ENCODE results near the gene AVPR1B.
A peak's percentile ranks its signal among the peaks of the same experiment; 100 is the strongest.

The AVPR1B gene

GRCh38 chr1:206112600-206113301 is 4.4 kb downstream of the AVPR1B start:
- no peak for DNase-seq (ENCODE audit: low read depth)

GRCh38 chr1:206111271-206111927 is 5.8 kb downstream of the AVPR1B start:
- no peak for DNase-seq (ENCODE audit: low read depth)

- no peak for DNase-seq (ENCODE audit: low read depth)
These were observed 6.4 kb downstream of the AVPR1B start for GRCh38 chr1:206110820-206111219.

GRCh38 chr1:206110161-206110560 is 7.0 kb downstream of the AVPR1B start:
- no peak for DNase-seq (ENCODE audit: low read depth)

GRCh38 chr1:206109718-206110117 is 7.5 kb downstream of the AVPR1B start:
- no peak for DNase-seq (ENCODE audit: low read depth)

- no peak for DNase-seq (ENCODE audit: low read depth)
These were observed 8.6 kb downstream of the AVPR1B start for GRCh38 chr1:206108635-206109034.

GRCh38 chr1:206107168-206107544 is 10.0 kb downstream of the AVPR1B start:
- no peak for DNase-seq (ENCODE audit: low read depth)

GRCh38 chr1:206106328-206107167 is 10.6 kb downstream of the AVPR1B start:
- peak; percentile 60 for DNase-seq (ENCODE audit: low read depth)

- no peak for DNase-seq (ENCODE audit: low read depth)
These were observed 11.7 kb downstream of the AVPR1B start for GRCh38 chr1:206105464-206105995.

GRCh38 chr1:206103979-206104378 is 13.2 kb downstream of the AVPR1B start:
- no peak for DNase-seq (ENCODE audit: low read depth)

GRCh38 chr1:206102292-206102936 is 14.8 kb downstream of the AVPR1B start:
- DNase-seq (ENCODE audit: low read depth): no peak

- no peak for DNase-seq (ENCODE audit: low read depth)
These were observed 15.7 kb downstream of the AVPR1B start for GRCh38 chr1:206101351-206102045.

- no peak for DNase-seq (ENCODE audit: low read depth)
These were observed 16.9 kb downstream of the AVPR1B start for GRCh38 chr1:206100226-206100815.

- DNase-seq (ENCODE audit: low read depth): no peak
These were observed 18.8 kb downstream of the AVPR1B start for GRCh38 chr1:206098242-206098919.

GRCh38 chr1:206097381-206097780 is 19.8 kb downstream of the AVPR1B start:
- no peak for DNase-seq (ENCODE audit: low read depth)

GRCh38 chr1:206094024-206094423 is 23.2 kb downstream of the AVPR1B start:
- DNase-seq (ENCODE audit: low read depth): peak; percentile 17

- DNase-seq (ENCODE audit: low read depth): no peak
These were observed 27.8 kb downstream of the AVPR1B start for GRCh38 chr1:206089341-206089740.

GRCh38 chr1:206087091-206087490 is 30.1 kb downstream of the AVPR1B start:
- DNase-seq (ENCODE audit: low read depth): no peak

GRCh38 chr1:206083750-206084149 is 33.4 kb downstream of the AVPR1B start:
- DNase-seq (ENCODE audit: low read depth): no peak
